Suprapubic skin (tissue), 4 donors: ENCODE data around the gene MT4. TPM values are rescaled to one million over a fixed set of nuclear protein-coding genes. Genes with fewer than 3 reads are reported as not detected.

Experiments used
- DNase-seq, 2 donors: peaks; one replicate each; pipeline ENCODE4 v3.0.0-alpha.2; 2019; ENCODE audit warnings: low spot score in 2 of 2
- H3K27ac ChIP-seq: fragments of 200-600 bp; sonication (generic); one replicate; pipeline ENCODE4 v1.5.1; 2019
- H3K27me3 ChIP-seq: fragments of 200-600 bp; sonication (generic); one replicate; pipeline ENCODE4 v1.5.1; 2019
- H3K36me3 ChIP-seq: fragments of 200-600 bp; sonication (generic); one replicate; pipeline ENCODE4 v1.5.1; 2019
- H3K4me1 ChIP-seq: fragments of 200-600 bp; sonication (generic); one replicate; pipeline ENCODE4 v1.5.1; 2019
- H3K4me3 ChIP-seq: fragments of 200-600 bp; sonication (generic); one replicate; pipeline ENCODE4 v1.5.1; 2019; ENCODE audit warnings: mild to moderate bottlenecking
- H3K9me3 ChIP-seq: fragments of 200-600 bp; sonication (generic); one replicate; pipeline ENCODE4 v1.5.1; 2019
- CTCF ChIP-seq, 2 donors: fragments of 200-600 bp in 1 of 2; fragments of 450-650 bp in 1 of 2; sonication (generic) in 1 of 2; IDR thresholded peaks; one replicate each; pipeline ENCODE4 v1.5.1; 2016 to 2019; ENCODE audit warnings: antibody characterized with exemption in 2 of 2, mild to moderate bottlenecking in 1 of 2, moderate library complexity in 1 of 2
- EP300 ChIP-seq: sonication (generic); formaldehyde crosslinking; IDR thresholded peaks from one replicate; pipeline ENCODE4 v1.6.1; 2017; ENCODE audit warnings: antibody characterized with exemption
- POLR2A ChIP-seq, 2 donors: fragments of 450-650 bp; IDR thresholded peaks; one replicate each; pipeline ENCODE4 v1.6.1; 2017; ENCODE audit warnings: antibody characterized with exemption in 2 of 2, mild to moderate bottlenecking in 2 of 2, moderate library complexity in 2 of 2
- POLR2AphosphoS5 ChIP-seq, 3 donors: sonication (generic); formaldehyde crosslinking; IDR thresholded peaks; one replicate each; pipeline ENCODE4 v1.6.1; 2017; ENCODE audit warnings: antibody characterized with exemption in 3 of 3
- WGBS: methylation state at CpG from one replicate; pipeline ENCODE4 v1.1.5; 2018; 5-methylcytosine and 5-hydroxymethylcytosine counted together
- total RNA-seq, 4 donors: library from RNA; depleted of rRNA; stranded (reverse); fragments of >200 nt; gene quantifications; one replicate each; pipeline ENCODE4 v1.1.0, GENCODE V29; 2016

Gene MT4
- total RNA-seq, 4 donors from 2014 or later: 113 to 1,552 (median 179) TPM; not detected in 1

GRCh38 chr16:56584276-56584675 is 19.4 kb downstream of the MT4 start:
- Histone ChIP-seq H3K4me1 (peaks cover 5% of the 10 kb centered on the region), H3K36me3 (no peaks in the 10 kb centered on the region), H3K27me3 (peaks cover 13% of the 10 kb centered on the region), H3K4me3 (no peak overlapping the region), H3K27ac (no peak overlapping the region), H3K9me3 (no peaks in the 10 kb centered on the region)
- DNase-seq: no peak
- TF ChIP-seq CTCF (IDR thresholded peaks at IDR 0.05) (no peak), EP300 (no peak), POLR2AphosphoS5 (IDR thresholded peaks at IDR 0.05) (no peak), POLR2A (IDR thresholded peaks at IDR 0.05) (no peak)
- 98% methylated on average over 11 of the region's 11 CpGs for WGBS

DNA sequence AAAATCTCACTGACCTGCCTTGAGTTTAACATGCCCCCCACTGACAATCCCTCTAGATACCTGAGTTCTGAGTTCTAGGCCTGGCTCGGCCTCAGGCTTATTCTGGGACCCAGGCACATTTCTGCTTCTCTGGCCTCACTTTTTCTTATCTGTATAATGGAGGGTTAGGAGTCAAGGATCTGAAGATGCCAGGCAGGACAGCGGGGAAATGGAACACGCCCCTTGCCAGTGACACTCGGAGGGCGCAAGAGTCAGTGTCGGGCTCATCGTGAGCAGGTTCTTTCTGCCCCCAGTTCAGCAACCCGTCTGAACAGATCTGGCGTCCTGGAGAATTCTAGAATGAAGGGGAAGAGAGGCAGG is 23.9 kb downstream of the MT4 start:
- H3K36me3 ChIP-seq: no peaks in the 10 kb centered on the region
- H3K4me3 ChIP-seq: peak overlapping the region; percentile 50
- WGBS: 29% methylated on average over 9 of the region's 9 CpGs
- no peak overlapping the region for H3K27ac ChIP-seq
- peaks cover 31% of the 10 kb centered on the region for H3K27me3 ChIP-seq
- H3K9me3 ChIP-seq: no peaks in the 10 kb centered on the region
- peaks cover 12% of the 10 kb centered on the region for H3K4me1 ChIP-seq
- DNase-seq: no peak
- no peak for TF ChIP-seq POLR2A (IDR thresholded peaks at IDR 0.05)
- TF ChIP-seq POLR2AphosphoS5 (IDR thresholded peaks at IDR 0.05): no peak
- TF ChIP-seq CTCF (IDR thresholded peaks at IDR 0.05): no peak
- TF ChIP-seq EP300: no peak

- no peak for TF ChIP-seq CTCF (IDR thresholded peaks at IDR 0.05)
- Histone ChIP-seq H3K9me3 (no peaks in the 10 kb centered on the region), H3K27me3 (peaks cover 31% of the 10 kb centered on the region), H3K36me3 (no peaks in the 10 kb centered on the region), H3K4me3 (peak within 1 kb of the TSS; percentile 50), H3K27ac (no peak within 1 kb of the TSS), H3K4me1 (peaks cover 12% of the 10 kb centered on the region)
- DNase-seq: no peak
- WGBS: 0% methylated on average over 13 of the region's 87 CpGs
Observed at GRCh38 chr16:56589141-56590039, 24.5 kb downstream of the MT4 start, which contains the start of gene MT3. Gene MT3, plus strand, starts transcription at chr16:56589528. Its CDS starts 63 bp downstream, at chr16:56589591.

- peaks cover 12% of the 10 kb centered on the region for H3K4me1 ChIP-seq
- TF ChIP-seq CTCF (IDR thresholded peaks at IDR 0.05): no peak
- TF ChIP-seq POLR2A (IDR thresholded peaks at IDR 0.05): no peak
- no peak for TF ChIP-seq EP300
- no peak for TF ChIP-seq POLR2AphosphoS5 (IDR thresholded peaks at IDR 0.05)
- no peaks in the 10 kb centered on the region for H3K9me3 ChIP-seq
- no peak for DNase-seq
- 67% methylated on average over 4 of the region's 4 CpGs for WGBS
- H3K4me3 ChIP-seq: no peak overlapping the region
- H3K27me3 ChIP-seq: peaks cover 31% of the 10 kb centered on the region
- H3K36me3 ChIP-seq: no peaks in the 10 kb centered on the region
- H3K27ac ChIP-seq: no peak overlapping the region
Observed at GRCh38 chr16:56591377-56592060, 26.6 kb downstream of the MT4 start.
